ENCODE measurements around the gene CLDN5.

Gene CLDN5

GRCh38 chr22:19510919-19511341 is 13.3 kb downstream of the CLDN5 start:
- no peak for DNase-seq (ENCODE audit: low read depth)
- no peak overlapping the region for H3K4me3 ChIP-seq (ENCODE audit: low read depth, low read length)
- no peak for TF ChIP-seq CTCF (IDR thresholded peaks at IDR 0.05; ENCODE audit: control insufficient read depth, extremely low read depth, insufficient read depth)

- no peak for TF ChIP-seq CTCF (IDR thresholded peaks at IDR 0.05; ENCODE audit: control insufficient read depth, extremely low read depth, insufficient read depth)
- DNase-seq (ENCODE audit: low read depth), result no peak
- H3K4me3 ChIP-seq (ENCODE audit: low read depth, low read length), result no peak overlapping the region
Measured at GRCh38 chr22:19509923-19510322, 14.3 kb downstream of the CLDN5 start.

- no peak for DNase-seq (ENCODE audit: low read depth)
- TF ChIP-seq CTCF (IDR thresholded peaks at IDR 0.05; ENCODE audit: control insufficient read depth, extremely low read depth, insufficient read depth), result no peak
- no peak overlapping the region for H3K4me3 ChIP-seq (ENCODE audit: low read depth, low read length)
Measured at GRCh38 chr22:19509191-19509590, 15.0 kb downstream of the CLDN5 start.

- TF ChIP-seq CTCF (IDR thresholded peaks at IDR 0.05; ENCODE audit: control insufficient read depth, extremely low read depth, insufficient read depth), result no peak
- DNase-seq (ENCODE audit: low read depth), result no peak
- no peak overlapping the region for H3K4me3 ChIP-seq (ENCODE audit: low read depth, low read length)
Measured at GRCh38 chr22:19508024-19508776, 16.0 kb downstream of the CLDN5 start.

GRCh38 chr22:19507534-19507861 is 16.7 kb downstream of the CLDN5 start:
- TF ChIP-seq CTCF (IDR thresholded peaks at IDR 0.05; ENCODE audit: control insufficient read depth, extremely low read depth, insufficient read depth), result no peak
- H3K4me3 ChIP-seq (ENCODE audit: low read depth, low read length), result no peak overlapping the region
- no peak for DNase-seq (ENCODE audit: low read depth)

- H3K4me3 ChIP-seq (ENCODE audit: low read depth, low read length), result no peak overlapping the region
- TF ChIP-seq CTCF (IDR thresholded peaks at IDR 0.05; ENCODE audit: control insufficient read depth, extremely low read depth, insufficient read depth), result no peak
- no peak for DNase-seq (ENCODE audit: low read depth)
Measured at GRCh38 chr22:19506212-19506611, 18.0 kb downstream of the CLDN5 start.

GRCh38 chr22:19505735-19506126 is 18.5 kb downstream of the CLDN5 start:
- H3K4me3 ChIP-seq (ENCODE audit: low read depth, low read length), result no peak overlapping the region
- no peak for TF ChIP-seq CTCF (IDR thresholded peaks at IDR 0.05; ENCODE audit: control insufficient read depth, extremely low read depth, insufficient read depth)
- DNase-seq (ENCODE audit: low read depth), result no peak

Data from LNCaP clone FGC (cell line).